Subcutaneous preadipocyte (primary cell): ENCODE measurements around the gene KRTAP4-2. TPM values are rescaled to one million over a fixed set of nuclear protein-coding genes. Genes with fewer than 3 reads are reported as not detected.

Experiments used
- small RNA-seq: library from RNA; depleted of rRNA; stranded (forward); fragments of <200 nt; gene quantifications from one replicate; pipeline ENCODE3, GENCODE V24; 2012
- total RNA-seq: library from RNA; depleted of rRNA; stranded (reverse); fragments of >200 nt; gene quantifications from 2 replicates; pipeline ENCODE4 v1.2.3, GENCODE V29; 2012

KRTAP4-2 gene
- not detected in 2 replicates for total RNA-seq

DNA sequence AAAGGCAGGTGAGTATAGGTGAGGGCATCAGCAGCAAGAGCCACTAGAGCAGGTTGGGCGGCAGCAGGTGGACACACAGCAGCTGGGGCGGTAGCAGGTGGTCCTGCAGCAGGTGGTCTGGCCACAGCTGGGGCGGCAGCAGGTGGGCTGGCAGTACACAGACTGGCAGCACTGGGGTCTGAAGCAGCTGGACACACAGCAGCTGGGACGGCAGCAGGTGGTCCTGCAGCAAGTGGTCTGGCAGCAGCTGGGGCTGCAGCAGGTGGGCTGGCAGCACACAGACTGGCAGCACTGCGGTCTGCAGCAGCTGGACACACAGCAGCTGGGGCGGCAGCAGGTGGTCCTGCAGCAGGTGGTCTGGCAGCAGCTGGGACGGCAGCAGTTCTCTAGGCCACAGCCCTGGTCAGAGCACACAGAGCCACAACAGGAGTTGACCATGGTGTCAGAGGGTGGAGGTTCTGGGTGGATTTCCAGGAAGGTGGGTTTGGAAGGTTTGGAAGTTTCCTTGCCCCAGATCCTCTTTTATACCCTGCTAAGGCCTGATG, at the start of gene KRTAP4-2:
Gene KRTAP4-2, minus strand, starts transcription at position 495 of the 545 bp plus-strand sequence. Its CDS starts 57 bp downstream, at position 438.

DNA sequence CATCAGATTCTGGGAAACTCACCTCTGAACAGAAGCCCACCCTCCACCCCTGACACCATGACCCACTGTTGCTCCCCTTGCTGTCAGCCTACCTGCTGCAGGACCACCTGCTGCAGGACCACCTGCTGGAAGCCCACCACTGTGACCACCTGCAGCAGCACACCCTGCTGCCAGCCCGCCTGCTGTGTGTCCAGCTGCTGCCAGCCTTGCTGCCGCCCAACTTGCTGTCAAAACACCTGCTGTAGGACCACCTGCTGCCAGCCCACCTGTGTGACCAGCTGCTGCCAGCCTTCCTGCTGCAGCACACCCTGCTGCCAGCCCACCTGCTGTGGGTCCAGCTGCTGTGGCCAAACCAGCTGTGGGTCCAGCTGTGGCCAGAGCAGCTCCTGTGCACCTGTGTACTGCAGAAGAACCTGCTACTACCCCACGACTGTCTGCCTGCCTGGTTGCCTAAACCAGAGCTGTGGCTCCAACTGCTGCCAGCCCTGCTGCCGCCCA, 48.6 kb upstream of the KRTAP4-2 start, which contains the start of gene KRTAP9-2:
Gene KRTAP9-2, plus strand, starts transcription at position 51 of the 498 bp plus-strand sequence. Its CDS starts 7 bp downstream, at position 58.

GRCh38 chr17:41189837-41190318, 11.9 kb upstream of the KRTAP4-2 start, which contains the start of gene KRTAP9-1:
KRTAP9-1 (plus strand) TSS chr17:41189887; CDS start chr17:41189887, 0 bp downstream.

DNA sequence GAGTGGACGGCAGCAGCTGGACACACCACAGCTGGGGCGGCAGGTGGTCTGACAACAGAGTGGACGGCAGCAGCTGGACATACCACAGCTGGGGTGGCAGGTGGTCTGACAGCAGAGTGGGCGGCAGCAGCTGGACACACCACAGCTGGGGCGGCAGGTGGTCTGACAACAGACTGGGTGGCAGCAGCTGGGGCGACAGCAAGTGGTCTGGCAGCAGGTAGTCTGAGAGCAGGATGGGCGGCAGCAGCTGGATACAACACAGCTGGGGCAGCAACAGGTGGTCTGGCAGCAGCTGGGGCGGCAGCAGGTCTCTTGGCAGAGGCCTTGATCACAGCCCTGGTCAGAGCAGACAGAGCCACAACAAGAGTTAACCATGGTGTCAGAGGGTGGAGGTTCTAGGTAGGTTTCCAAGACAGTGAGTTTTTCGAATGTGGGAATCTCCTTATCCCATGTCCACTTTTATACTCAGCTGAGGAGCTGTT, 6.5 kb upstream of the KRTAP4-2 start, which contains the start of gene KRTAP4-1:
Gene KRTAP4-1, minus strand, starts transcription at position 432 of the 482 bp plus-strand sequence. Its CDS starts 57 bp downstream, at position 375.

GRCh38 chr17:41168121-41168520, 9.9 kb downstream of the KRTAP4-2 start, which contains the start of gene KRTAP4-3:
KRTAP4-3 (minus strand) TSS chr17:41168221; CDS start chr17:41168172, 49 bp downstream.

DNA sequence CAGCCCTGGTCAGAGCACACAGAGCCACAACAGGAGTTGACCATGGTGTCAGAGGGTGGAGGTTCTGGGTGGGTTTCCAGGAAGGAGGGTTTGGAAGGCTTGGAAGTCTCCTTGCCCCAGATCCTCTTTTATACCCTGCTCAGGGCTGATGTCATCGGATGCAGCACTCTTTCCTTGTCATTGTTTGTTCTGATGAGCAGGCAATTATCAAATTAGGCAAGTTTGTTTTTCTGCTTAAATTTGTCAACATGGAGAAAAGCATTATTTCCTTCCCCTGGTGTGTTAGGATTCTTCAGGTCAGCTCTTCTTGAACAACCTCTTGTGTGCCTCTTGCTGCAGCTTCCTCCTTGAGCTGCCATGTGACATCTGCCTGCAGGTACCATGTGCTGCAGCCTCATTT, 17.4 kb downstream of the KRTAP4-2 start, which contains the start of gene KRTAP4-4:
Gene KRTAP4-4, minus strand, starts transcription at position 101 of the 400 bp plus-strand sequence. Its CDS starts 57 bp downstream, at position 44.

GRCh38 chr17:41149652-41149985, 28.4 kb downstream of the KRTAP4-2 start, which contains the start of gene KRTAP4-5:
KRTAP4-5 (minus strand) TSS chr17:41149825; CDS start chr17:41149767, 58 bp downstream.

DNA sequence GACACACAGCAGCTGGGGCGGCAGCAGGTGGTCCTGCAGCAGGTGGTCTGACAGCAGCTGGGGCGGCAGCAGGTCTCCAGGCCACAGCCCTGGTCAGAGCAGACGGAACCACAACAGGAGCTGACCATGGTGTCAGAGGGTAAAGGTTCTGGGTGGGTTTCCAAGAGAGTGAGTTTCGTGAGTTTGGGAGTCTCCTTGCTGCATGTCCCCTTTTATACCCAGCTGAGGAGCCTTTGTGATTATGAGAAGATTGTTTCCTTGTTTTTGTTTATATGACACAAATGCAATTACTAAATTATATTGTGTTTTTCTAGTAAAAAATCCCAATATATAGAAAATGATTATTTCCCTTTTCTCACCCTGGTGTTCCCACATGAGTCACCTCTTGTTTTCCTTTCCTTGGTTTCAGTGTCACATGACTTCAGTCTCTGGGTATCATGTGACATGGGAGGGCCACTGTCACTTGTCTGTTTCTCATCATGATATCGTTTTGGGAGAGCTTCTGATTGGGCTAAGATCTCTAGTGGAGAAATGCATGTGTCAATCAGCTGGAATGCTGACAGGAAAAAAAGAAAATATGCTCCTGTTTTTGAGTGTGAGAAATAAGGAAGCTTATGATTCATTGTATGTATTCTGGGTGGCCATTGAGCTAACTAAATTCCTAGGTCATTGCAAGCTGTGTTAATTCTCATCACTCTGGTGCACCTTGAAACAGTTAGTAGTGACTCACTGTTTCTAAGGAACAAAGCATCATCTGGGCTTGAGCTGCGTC, 37.5 kb downstream of the KRTAP4-2 start, which contains the start of gene KRTAP4-6:
Gene KRTAP4-6, minus strand, starts transcription at position 185 of the 772 bp plus-strand sequence. Its CDS starts 57 bp downstream, at position 128.

Small RNA genes lying within 50 kb of the gene (small RNA-seq; reads per million reads assigned to genes)
- not detected for gene KRTAP4-17P

Other genes starting within 250 kb of the KRTAP4-2 start
- not detected in 2 replicates for gene KRT23, start 240.6 kb downstream of the KRTAP4-2 start, total RNA-seq
- gene KRT39, start 211.3 kb downstream of the KRTAP4-2 start, total RNA-seq = not detected in 2 replicates
- gene KRT40, start 193.9 kb downstream of the KRTAP4-2 start, total RNA-seq = not detected in 2 replicates
- not detected in 2 replicates for gene KRTAP3-3, start 184.1 kb downstream of the KRTAP4-2 start, total RNA-seq
- gene KRTAP3-2, start 178.3 kb downstream of the KRTAP4-2 start, total RNA-seq = not detected in 2 replicates
- gene KRTAP3-1, start 169.1 kb downstream of the KRTAP4-2 start, total RNA-seq = not detected in 2 replicates
- 1.1 and 1.6 TPM in 2 replicates for gene KRTAP1-5, start 151.0 kb downstream of the KRTAP4-2 start, total RNA-seq
- not detected in 2 replicates for gene KRTAP1-4, start 148.0 kb downstream of the KRTAP4-2 start, total RNA-seq
- not detected in 2 replicates for gene KRTAP1-3, start 143.3 kb downstream of the KRTAP4-2 start, total RNA-seq
- not detected in 2 replicates for gene KRTAP1-1, start 136.8 kb downstream of the KRTAP4-2 start, total RNA-seq
- not detected in 2 replicates for gene KRTAP2-1, start 130.9 kb downstream of the KRTAP4-2 start, total RNA-seq
- not detected in 2 replicates for gene KRTAP2-2, start 123.0 kb downstream of the KRTAP4-2 start, total RNA-seq
- gene KRTAP2-3, start 118.1 kb downstream of the KRTAP4-2 start, total RNA-seq = not detected in 2 replicates
- not detected in 2 replicates for gene KRTAP2-4, start 112.3 kb downstream of the KRTAP4-2 start, total RNA-seq
- gene KRTAP4-7, start 94.1 kb downstream of the KRTAP4-2 start, total RNA-seq = not detected in 2 replicates
- not detected in 2 replicates for gene KRTAP4-8, start 80.1 kb downstream of the KRTAP4-2 start, total RNA-seq
- not detected in 2 replicates for gene KRTAP4-16, start 76.0 kb downstream of the KRTAP4-2 start, total RNA-seq
- gene KRTAP4-9, start 72.8 kb downstream of the KRTAP4-2 start, total RNA-seq = not detected in 2 replicates
- gene KRTAP4-11, start 59.8 kb downstream of the KRTAP4-2 start, total RNA-seq = not detected in 2 replicates
- gene KRTAP4-12, start 54.0 kb downstream of the KRTAP4-2 start, total RNA-seq = not detected in 2 replicates
- not detected in 2 replicates for gene KRTAP4-6, start 37.7 kb downstream of the KRTAP4-2 start, total RNA-seq
- not detected in 2 replicates for gene KRTAP4-5, start 28.4 kb downstream of the KRTAP4-2 start, total RNA-seq
- gene KRTAP4-4, start 17.5 kb downstream of the KRTAP4-2 start, total RNA-seq = not detected in 2 replicates
- not detected in 2 replicates for gene KRTAP4-3, start 10.0 kb downstream of the KRTAP4-2 start, total RNA-seq
- gene KRTAP4-1, start 6.7 kb upstream of the KRTAP4-2 start, total RNA-seq = not detected in 2 replicates
- not detected in 2 replicates for gene KRTAP9-1, start 11.7 kb upstream of the KRTAP4-2 start, total RNA-seq
- gene KRTAP9-2, start 48.4 kb upstream of the KRTAP4-2 start, total RNA-seq = not detected in 2 replicates
- not detected in 2 replicates for gene KRTAP9-3, start 54.2 kb upstream of the KRTAP4-2 start, total RNA-seq
- gene KRTAP9-8, start 59.8 kb upstream of the KRTAP4-2 start, total RNA-seq = not detected in 2 replicates
- not detected in 2 replicates for gene KRTAP9-4, start 71.5 kb upstream of the KRTAP4-2 start, total RNA-seq
- gene KRTAP9-9, start 77.2 kb upstream of the KRTAP4-2 start, total RNA-seq = not detected in 2 replicates
- gene KRTAP9-6, start 87.2 kb upstream of the KRTAP4-2 start, total RNA-seq = not detected in 2 replicates
- gene KRTAP9-7, start 97.5 kb upstream of the KRTAP4-2 start, total RNA-seq = not detected in 2 replicates
- gene KRTAP29-1, start 124.6 kb upstream of the KRTAP4-2 start, total RNA-seq = not detected in 2 replicates
- gene KRTAP16-1, start 131.1 kb upstream of the KRTAP4-2 start, total RNA-seq = not detected in 2 replicates
- gene KRTAP17-1, start 137.5 kb upstream of the KRTAP4-2 start, total RNA-seq = not detected in 2 replicates
- gene KRT33A, start 172.6 kb upstream of the KRTAP4-2 start, total RNA-seq = not detected in 2 replicates
- not detected in 2 replicates for gene KRT33B, start 191.6 kb upstream of the KRTAP4-2 start, total RNA-seq
- gene KRT34, start 204.1 kb upstream of the KRTAP4-2 start, total RNA-seq = 0.37 and 0.59 TPM in 2 replicates
- not detected in 2 replicates for gene KRT31, start 219.4 kb upstream of the KRTAP4-2 start, total RNA-seq
- gene KRT37, start 246.4 kb upstream of the KRTAP4-2 start, total RNA-seq = not detected in 2 replicates